GM21526 (cell line): ENCODE measurements around the gene MRPL21.

Experiments
- ATAC-seq: cut with Tn5 transposase; IDR thresholded peaks from one replicate; pipeline ENCODE4 v1.9.1; 2021; ENCODE audit warnings: moderate library complexity; ENCODE audit not compliant: unreplicated experiment, low FRiP score

MRPL21 gene

DNA sequence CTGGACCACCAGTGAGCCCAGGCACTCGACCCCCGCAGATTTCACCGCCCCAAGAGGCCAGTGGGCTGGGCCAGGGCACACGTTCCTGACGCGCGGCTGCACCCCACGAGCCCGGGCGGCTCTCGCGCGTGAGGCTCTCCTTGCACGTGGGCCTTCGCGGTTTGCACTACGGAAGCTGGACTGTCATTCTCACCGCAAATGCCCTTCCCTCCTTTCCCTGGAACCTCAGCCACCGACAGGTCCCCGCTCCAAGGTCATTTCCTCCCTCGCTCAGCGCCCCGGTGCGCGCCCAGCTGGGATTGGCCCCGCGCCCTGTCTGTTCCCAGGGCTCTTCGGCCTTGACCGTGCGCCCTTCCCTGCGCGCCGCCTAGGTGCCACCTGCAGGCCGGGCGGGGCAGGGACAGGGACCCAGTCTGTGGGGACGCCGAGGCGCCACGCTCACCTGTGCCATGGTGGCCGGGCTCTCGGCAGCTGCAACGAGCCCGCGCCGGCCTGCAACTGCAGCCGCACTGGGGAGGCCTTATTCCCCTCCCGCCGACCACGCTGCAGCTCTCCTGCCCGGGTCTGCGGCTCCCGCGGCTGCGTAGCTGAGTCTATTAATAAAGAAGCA is 59.8 kb downstream of the MRPL21 start:
- peak; percentile 37 for ATAC-seq

DNA sequence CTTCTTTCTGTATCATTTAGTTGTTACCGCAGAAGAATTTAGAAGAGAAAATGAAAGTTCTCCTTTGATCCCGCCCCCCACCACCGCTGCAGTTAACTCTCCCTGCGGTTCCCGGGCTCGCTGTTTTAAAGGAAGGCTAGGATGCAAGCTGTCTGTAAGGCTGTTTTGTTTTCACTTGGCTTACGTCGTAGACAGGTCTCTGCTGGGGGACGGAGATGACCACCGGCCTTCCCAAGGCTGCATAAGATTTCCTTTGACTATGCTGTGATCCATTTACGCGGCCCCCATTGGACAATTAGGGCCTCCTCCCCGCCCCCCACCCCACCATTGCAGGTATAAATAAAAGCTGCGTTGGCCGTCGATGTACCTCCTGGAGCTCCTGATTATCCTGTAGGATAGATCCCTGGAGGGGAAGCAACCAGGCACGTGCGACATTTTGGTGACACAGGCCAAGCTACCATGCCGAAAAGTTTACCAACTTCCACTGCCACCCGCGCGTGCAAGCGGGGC is 60.5 kb downstream of the MRPL21 start:
- ATAC-seq = no peak

DNA sequence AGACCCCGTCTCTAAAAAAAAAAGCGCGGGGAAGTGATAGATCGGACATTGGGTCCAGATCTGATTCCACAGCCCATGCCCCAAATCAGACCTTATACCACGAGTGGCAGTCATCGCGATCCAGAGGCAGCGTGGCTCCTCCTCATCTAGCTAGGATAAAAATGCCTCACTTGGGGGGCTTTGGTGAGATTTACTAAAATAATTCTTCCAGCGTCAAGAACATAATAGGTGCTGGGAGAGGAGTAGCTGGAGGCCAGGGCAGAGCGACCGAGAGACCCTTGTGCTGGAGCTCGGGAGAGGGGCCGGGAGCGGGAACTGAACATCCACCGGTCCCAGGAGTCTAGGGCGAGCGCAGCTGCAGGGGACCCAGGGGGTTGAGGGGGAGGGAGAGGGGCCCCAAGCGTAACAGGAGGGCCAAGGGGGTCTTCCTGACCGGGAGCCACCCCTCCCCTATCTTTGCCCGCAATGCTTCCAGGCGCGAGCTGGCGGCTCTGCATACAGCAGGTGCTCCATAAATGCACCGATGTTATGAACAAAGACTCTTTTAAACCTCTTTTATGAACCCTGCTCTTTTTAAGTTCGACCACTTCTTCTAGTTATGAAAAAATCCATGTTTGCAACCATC is 61.1 kb downstream of the MRPL21 start:
- ATAC-seq = no peak

DNA sequence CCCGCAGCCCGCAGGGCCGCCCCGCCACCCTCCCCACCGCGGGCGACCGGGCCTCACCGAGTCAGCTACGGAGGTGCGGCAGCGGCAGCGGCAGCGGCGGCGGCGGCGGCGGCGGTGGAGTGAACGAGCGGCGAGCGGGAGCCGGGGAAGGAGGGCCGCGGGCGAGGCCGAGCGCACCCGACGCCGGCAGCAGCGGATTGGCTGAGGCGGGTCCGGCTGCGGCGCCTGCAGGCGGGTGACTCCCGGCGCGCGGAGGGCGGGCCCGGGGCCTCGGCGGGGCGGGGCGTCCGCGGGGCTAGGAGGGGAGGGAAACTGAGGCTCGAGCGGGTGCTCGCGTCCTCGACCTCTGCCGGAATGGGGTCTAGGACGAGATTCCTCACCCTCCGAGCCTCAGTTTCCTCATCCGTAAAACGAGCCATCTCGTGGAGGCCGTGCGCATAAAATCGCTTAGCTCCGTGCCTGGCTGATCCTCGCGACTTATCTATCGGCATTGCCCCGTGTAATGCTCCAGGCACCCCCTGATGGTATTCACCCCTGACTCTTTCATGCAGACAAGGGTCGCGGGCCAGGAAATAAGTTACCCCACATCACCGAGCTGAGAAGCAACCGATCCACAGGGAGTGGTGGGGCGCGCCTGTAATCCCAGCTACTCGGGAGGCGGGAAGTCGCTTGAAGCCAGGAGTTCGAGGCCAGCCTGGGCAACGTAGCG is 61.8 kb downstream of the MRPL21 start, which contains the start of gene CPT1A:
Gene CPT1A (minus strand): TSS at position 199 of the 709 bp plus-strand sequence. CDS start 26,442 bp downstream, outside the sequence.
- peak; percentile 33 for ATAC-seq
